Activated CD4-positive, alpha-beta T cell treated with anti-CD3 and anti-CD28 coated beads, Interleukin-2, amount 50 U/mL, for 24 hours (primary cell): Measurements from ENCODE around the gene C2CD4C.
"Not testable (repeated sequence)": the region's sequence is repeated elsewhere in the genome, so short reads cannot be mapped to it uniquely, and the experiment has no call there.

Source experiments
- DNase-seq, 2 donors: peaks; one replicate each; pipeline ENCODE4 v3.0.0-alpha.2; 2020; ENCODE audit warnings: low read depth in 1 of 2, low spot score in 1 of 2

C2CD4C gene

DNA sequence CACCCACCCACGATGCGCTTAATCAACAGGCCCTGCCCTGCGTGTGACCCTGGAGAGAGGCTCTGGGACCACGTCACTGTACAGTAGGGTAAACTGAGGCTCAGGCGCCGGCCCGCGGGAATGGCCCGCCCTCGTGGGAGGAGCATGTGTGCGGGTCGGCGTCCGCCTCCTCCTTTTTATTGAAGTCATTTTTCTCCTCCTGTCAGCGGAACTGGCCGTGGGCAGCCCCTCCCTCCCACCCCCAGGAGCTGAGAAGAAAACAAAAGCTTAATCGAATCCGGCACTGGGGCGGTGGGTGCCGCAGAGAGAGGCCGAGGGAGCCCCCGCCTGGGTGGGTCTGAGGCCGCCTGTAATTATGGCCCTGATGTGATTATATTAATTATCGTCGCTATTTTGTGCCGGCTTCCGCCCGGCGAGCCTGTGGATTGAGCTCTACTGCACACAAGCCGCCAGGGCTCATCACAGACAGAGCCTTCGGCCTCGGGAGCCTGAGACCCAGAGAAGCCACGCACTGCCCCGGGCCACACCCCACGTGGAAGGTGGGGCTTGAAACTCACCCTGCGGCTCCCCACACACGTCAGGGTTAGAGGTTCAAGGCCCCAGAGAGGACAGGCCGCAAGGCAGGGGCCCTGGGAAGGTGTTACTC is 7.0 kb downstream of the C2CD4C start:
- DNase-seq, result no peak

DNA sequence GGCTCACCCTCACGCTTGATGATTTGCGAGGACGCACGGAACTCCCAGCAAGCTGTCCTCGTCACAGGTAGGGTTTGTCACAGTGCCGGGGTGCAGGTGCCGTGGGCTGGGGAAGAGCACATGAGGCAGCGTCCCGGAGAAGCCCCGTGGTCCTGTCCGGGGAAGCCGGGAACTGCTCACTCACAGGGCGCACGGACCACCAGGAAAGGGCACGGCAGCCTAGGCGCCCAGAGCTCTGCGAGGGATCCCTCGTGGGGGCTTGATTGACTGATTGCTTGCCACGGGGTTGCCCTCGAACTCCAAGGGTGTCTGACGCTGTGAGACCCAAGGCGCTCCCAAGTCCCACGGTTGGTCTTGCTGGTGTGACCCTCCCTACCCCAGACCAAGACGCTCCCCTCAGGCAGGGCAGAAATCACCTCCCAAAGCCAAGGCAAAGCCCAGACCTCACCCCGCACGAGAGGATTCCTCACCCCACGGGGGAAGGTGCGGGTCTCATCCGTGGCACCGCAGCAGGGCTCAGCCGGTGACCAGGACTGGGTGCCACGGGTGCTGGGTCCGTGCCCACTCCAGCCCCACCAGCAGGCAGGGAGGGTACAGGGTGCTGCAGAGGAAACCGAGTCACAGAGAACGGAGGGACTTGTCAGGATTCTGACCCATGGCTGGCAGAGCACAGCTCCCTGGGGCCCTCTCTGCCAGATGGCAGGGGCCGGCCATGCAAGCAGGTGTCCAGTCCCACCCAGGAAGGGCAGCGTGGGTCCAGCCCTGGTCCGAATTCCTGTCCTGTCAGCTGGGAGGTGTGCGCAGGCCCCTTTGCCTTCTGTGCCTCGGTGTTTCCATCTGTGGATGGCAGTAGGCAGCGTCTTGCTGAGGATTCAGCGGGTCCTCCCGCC is 7.7 kb downstream of the C2CD4C start:
- no peak for DNase-seq

DNA sequence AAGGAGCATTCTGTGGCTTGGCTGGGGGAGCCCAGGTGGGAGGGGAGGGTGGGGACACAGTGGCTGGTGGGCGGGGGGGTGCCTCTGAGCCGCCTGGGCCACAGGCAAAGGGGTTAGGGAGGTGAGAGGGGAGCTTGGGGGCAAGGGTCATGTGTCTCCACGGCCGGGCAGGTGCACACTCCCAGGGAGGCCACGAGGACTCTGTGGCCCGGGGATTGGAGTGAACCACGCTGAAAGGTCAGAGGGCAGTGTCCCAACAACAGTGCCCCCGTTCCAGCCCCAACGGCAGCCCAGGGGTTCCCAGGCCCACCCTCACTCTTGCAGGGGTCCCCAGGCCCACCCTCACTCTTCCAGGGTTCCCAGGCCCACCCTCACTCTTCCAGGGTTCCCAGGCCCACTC is 9.6 kb downstream of the C2CD4C start:
- DNase-seq, result no peak

DNA sequence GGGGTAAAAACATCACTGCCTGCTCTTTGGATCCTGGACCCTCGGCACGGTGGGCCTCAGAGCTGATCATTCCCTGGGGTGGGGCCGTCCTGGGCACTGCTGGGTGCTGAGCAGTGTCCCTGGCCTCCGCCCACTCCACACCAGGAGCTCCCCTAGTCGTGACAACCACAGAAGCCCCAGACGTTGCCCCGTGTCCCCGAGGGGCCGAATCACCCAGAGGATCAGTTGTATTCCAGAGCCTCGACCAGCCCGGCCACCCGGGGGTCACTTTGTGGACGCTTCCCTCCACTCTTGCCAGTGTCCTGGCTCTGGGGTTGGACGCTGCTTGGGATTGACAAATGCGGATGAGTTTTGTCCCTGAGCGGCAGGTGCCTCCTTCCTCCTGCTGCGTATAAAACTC is 10.2 kb downstream of the C2CD4C start:
- no peak for DNase-seq

DNA sequence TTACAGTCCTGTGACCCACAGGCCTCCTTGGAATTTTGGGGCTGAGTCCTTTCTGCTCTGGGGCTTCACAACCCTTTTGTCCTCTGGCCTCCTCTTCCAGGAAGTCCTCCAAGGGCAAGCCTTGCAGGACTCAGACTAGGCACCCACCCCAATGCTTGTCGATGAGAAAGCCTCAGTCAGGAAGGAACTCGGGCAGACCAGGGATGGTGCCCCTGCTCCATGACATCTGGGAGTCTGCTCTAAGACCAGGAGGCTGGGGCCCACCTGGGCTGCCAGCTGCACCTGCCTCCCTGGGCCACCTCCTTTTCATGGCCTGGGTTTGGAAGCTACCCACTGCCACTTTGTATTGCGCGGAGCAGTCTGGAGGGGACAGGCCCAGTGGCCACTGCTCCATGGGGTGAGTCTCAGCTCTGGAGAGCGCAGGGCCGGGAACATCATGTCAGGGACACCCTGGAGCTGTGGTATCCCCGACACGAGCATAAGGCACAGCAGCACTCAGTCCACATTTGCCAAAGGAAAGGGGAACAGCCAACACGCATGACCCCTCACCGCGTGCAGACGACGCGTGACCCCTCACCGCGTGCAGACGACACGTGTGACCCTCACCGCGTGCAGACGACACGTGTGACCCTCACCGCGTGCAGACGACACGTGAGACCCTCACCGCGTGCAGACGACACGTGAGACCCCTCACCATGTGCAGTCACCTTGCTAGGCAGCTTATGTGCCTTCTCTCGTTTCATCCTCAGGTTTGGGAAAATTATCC is 10.8 kb downstream of the C2CD4C start:
- DNase-seq, result no peak

DNA sequence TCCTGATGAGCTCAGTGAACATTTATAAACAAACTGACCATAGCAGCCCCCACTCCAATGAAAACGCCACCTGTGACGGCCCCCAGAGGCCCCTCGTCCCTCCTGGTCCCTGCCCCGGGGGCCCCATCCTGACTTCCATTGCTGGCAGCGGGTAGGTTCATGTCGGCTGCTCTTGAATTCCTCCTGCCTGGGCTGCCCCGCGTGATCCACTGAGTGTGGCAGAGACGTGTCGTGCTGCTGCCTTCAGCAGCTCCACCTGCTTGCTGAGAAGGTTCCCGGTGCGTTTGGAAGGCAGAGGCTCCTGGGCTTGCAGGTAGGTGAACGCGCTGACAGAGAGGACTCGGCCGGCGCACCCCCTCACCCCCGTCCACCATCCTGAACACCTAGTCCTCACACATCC is 11.6 kb downstream of the C2CD4C start:
- DNase-seq, result no peak

DNA sequence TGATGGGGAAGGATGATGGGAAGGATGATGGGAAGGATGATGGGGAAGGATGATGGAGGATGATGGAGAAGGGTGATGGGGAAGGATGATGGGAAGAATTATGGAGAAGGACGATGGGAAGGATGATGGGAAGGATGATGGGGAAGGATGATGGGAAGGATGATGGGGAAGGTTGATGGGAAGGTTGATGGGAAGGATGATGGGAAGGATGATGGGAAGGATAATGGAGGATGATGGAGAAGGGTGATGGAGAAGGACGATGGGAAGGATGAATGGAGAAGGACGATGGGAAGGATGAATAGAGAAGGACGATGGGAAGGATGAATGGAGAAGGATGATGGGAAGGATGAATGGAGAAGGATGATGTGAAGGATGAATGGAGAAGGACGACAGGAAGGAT is 13.5 kb downstream of the C2CD4C start:
- no peak for DNase-seq

DNA sequence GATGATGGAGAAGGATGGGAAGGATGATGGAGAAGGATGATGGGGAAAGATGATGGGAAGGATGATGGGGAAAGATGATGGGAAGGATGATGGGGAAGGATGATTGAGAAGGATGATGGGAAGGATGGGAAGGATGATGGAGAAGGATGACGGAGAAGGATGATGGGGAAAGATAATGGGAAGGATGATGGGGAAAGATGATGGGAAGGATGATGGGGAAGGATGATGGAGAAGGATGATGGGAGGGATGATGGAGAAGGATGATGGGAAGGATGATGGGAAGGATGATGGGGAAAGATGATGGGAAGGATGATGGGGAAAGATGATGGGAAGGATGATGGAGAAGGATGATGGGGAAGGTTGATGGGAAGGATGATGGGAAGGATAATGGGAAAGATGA is 14.1 kb downstream of the C2CD4C start:
- DNase-seq, result not testable (repeated sequence)

DNA sequence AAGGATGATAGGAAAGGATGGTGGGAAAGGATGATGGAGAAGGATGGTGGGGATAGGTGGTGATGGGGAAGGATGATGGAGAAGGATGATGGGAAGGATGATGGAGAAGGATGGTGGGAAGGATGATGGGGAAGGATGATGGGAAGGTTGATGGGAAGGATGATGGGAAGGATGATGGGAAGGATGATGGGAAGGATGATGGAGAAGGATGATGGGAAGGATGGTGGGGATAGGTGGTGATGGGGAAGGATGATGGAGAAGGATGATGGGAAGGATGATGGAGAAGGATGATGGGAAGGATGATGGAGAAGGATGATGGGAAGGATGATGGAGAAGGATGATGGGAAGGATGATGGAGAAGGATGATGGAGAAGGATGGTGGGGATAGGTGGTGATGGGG is 15.4 kb downstream of the C2CD4C start:
- DNase-seq, result not testable (repeated sequence)

DNA sequence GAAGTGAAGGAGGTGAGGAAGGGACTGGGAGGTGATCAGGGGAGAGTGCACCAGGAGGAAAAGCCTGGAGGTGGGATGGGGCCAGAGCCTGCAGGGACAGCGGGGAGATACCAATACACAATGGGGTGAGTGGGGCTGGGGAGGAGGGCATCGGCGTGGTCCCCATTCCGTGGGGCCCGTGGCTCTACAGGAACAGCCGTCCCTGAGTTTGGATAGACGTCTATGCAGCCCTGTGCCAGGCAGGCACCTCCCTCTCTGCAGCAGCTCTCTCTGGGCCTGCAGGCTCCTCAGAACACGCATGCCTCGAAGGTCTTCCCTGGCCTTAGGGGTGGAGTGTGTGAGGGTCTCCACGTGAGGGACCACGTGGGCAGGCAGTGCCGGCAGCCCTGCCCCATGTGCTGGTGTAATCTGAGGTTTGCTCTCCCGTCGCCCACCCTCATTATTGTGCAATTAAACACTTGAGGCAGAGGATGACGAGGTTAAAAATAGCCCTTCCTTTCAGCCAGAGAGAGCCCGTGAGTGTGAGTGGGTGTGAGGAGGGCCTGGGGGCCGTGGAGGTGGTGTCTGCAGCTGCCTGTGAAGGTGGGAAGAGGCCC is 16.5 kb downstream of the C2CD4C start:
- no peak for DNase-seq

DNA sequence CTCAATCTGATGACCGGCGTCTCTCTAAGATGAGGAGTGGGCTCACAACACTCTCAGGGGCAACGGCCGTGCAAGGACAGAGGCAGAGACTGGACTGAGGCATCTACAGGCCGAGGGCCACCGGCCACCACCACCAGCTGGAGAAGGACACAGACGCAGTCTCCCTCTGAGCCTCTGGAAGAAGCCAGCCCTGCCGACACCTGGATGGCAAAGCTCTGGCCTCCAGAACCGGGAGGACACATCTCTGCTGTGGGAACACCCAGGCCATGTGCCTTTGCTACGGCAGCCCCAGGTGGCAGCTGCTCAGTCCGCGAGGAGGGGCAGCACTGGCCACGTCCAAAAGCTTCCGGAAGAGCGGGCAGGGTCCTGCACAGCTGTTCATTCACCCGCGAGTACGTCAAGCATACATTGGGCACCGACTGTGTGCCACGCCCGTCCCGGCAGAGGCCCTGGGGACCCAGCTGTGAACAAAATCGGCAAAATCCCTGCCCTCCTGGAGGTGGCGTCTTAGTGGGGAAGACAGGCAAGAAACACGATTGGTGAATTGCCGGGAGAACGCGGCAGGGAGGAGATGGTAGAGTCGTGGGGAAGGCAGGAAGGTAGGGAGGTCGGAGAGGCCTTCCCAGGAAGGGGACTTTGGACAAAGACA is 17.1 kb downstream of the C2CD4C start:
- no peak for DNase-seq

DNA sequence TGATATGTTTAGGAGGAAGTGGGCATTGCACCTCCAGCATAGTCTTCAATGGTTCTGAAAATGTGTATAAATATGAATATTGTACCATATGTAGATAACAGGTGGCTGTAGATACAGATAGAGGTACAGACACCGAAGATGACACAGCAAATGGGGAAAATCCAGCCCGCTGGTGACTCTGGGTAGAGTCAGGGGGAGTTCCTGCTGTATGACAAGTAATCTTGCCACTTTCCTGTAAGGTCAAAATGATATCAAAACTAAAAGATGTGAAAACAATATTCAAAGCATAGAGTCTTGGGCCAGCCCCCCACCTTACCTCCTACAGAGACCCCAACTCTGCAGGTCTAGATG is 17.8 kb downstream of the C2CD4C start:
- DNase-seq, result no peak

DNA sequence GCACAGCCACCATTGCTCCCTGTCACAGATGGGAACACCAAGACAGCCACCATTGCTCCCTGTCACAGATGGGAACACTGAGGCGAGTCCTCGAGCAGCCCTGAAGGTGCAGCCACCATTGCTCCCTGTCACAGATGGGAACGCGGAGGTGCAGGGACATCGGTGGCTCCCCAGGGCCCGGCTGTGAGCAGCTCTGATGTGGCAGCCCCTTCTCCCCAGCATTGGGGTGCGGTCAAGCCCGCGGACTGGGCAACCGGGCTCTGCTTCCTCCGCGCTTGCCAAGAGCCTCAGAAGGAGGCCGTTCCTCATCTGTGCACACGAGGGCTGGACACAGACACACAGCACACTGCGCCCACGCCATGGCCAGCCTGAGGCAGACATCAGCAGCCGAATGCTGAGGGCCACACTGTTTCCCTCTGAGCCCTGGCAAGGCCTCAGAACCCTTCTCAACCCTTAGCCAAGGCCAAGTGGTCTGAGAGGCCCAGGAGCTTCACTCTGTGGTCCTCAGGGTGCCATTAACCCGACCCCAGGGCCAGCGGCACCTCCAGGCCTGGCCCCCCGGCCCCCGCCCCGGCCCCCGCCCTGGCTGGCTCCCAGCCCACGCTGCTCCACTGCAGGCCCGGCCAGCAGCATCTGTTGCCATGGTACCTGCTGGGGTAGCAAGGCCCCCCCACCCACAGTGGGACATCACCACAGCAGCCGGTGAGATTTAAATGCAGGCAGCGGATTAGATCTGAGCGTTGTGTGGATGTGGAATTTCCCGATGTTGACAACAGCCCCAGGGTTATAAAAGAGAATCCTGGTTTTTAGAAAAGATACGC is 18.4 kb downstream of the C2CD4C start:
- DNase-seq, result no peak

DNA sequence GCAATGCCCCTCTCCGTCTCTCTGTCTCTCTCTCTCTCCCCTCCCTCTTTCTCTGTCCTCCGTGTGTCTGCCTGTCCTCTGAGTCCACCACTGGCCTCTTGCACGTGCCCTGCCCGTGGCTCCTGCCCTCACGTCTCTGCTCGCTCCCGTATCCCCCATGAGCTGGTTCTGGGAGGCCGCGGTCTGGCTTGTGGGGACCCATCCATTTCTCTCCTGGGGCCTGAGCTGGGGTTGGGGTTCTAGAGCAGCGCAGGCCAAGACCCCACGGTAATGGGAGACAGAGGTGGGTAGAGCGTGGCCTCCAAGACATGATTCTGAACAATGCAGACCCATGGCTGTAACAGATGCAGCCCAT is 19.0 kb downstream of the C2CD4C start:
- no peak for DNase-seq

DNA sequence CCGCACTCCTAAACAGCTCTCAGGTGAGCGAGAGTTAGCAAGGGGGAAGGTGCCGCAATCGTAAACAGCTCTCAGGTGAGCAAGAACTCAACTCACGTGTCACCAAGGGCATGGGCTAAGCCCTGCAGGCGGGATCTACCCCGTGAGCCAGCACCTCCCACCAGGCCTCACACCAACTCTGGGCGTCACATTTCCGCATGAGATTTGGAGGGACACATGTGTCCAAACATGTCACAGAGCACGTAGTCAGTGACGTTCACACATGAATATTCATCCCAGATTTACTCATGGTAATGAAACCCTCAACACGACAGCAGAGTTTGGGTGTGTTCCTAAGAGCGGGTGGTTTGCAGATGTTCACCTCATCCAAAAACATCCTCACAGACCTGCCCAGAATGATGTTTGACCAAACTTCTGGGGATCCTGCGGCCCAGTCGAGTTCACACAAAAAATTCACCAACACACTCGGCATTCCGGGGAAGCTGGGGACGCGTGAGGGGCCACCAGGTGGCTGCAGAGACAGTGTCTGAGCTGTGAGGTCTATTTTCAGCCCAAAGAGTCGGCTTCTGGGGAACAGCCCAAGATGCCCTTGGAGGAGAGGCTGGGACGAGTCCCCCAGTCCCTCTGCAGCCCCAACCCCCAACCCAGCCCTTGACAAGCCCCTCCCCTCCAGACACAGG is 19.6 kb downstream of the C2CD4C start:
- no peak for DNase-seq

DNA sequence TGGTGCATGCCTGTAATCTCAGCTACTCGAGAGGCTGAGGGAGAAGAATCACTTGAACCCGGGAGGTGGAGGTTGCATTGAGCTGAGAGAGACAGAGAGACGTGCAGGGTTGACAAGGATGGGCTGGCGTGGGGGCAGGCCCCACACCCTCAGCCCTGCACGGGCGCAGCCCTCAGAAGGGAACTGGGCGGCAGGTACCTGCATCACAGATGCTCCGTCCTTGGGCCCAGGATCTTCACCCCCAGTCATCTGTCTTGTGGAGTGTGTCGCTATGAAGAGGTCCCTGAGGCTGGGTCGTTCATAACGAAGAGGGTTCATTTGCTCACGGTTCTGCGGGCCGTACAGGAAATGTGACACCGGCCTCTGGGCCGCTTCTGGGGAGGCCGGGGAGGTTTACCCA is 20.3 kb downstream of the C2CD4C start:
- DNase-seq, result no peak

DNA sequence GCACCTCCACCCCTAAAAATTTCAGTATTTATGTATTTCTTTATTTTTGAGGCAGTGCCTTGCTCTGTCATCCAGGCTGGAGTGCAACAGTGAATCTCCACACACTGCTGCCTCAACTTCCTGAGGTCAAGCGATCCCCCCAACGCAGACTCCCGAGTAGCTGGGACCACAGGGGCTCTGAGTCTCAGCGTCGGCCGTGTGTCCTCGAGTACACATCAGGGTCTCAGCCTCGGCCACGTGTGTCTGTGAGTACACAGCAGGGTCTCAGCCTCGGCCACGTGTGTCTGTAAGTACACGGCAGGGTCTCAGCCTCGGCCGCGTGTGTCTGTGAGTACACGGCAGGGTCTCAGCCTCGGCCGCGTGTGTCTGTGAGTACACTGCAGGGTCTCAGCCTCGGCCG is 21.2 kb downstream of the C2CD4C start:
- no peak for DNase-seq

DNA sequence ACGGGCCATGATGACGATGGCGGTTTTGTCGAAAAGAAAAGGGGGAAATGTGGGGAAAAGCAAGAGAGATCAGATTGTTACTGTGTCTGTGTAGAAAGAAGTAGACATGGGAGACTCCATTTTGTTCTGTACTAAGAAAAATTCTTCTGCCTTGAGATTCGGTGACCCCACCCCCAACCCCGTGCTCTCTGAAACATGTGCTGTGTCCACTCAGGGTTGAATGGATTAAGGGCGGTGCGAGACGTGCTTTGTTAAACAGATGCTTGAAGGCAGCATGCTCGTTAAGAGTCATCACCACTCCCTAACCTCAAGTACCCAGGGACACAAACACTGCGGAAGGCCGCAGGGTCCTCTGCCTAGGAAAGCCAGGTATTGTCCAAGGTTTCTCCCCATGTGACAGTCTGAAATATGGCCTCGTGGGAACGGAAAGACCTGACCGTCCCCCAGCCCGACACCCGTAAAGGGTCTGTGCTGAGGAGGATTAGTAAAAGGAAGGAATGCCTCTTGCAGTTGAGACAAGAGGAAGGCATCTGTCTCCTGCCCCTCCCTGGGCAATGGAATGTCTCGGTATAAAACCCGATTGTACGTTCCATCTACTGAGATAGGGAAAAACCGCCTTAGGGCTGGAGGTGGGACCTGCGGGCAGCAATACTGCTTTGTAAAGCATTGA is 22.2 kb downstream of the C2CD4C start:
- not testable (repeated sequence) for DNase-seq

DNA sequence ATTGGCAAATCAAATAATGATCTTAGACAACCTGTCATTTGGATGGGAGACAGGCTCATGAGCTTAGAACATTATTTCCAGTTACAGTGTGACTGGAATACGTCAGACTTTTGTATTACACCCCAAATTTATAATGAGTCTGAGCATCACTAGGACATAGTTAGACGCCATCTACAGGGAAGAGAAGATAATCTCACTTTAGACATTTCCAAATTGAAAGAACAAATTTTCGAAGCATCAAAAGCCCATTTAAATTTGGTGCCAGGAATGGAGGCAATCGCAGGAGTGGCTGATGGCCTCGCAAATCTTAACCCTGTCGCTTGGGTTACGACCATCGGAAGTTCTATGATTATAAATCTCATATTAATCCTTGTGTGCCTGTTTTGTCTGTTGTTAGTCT is 22.8 kb downstream of the C2CD4C start:
- not testable (repeated sequence) for DNase-seq
